ENCODE data around the gene TRIM47. TPM values are rescaled to one million over a fixed set of nuclear protein-coding genes. Genes with fewer than 3 reads are reported as not detected.
A peak's percentile ranks its signal among the peaks of the same experiment; 100 is the strongest.

TRIM47 gene
- total and polyA plus RNA-seq, 2 of the 13 experiments (the other 11 are each of a cell fraction or from before 2014, with no cell fraction given), result 33.5 to 82.0 TPM

- TF ChIP-seq TBX2 (CRISPR knock-in tag; IDR thresholded peaks at IDR 0.05; ENCODE audit: borderline replicate concordance), result peak; percentile 50; the same call in 1 of the 2 replicates
- 0 out of 2 replicates have a peak, but pooled peaks have one; percentile 78 for TF ChIP-seq ZNF879 (CRISPR knock-in tag; IDR thresholded peaks at IDR 0.05)
- no peak for TF ChIP-seq THRA (CRISPR knock-in tag; IDR thresholded peaks at IDR 0.05; ENCODE audit: borderline replicate concordance)
- no peak for TF ChIP-seq ZNF253 (CRISPR knock-in tag; IDR thresholded peaks at IDR 0.05; ENCODE audit: borderline replicate concordance)
- TF ChIP-seq FIP1L1 (IDR thresholded peaks at IDR 0.05; ENCODE audit: borderline replicate concordance, insufficient read depth, low read depth, low read length), result no peak
- TF ChIP-seq AHDC1 (CRISPR knock-in tag; IDR thresholded peaks at IDR 0.05; ENCODE audit: borderline replicate concordance), result peak; percentile 57
- TF ChIP-seq GATA4 (IDR thresholded peaks at IDR 0.05; ENCODE audit: borderline replicate concordance, low read depth), result peak; percentile 50; the same call in 1 of the 2 replicates
- TF ChIP-seq PBX2 (CRISPR knock-in tag; IDR thresholded peaks at IDR 0.05), result no peak
- no peak for TF ChIP-seq NR2F6 (IDR thresholded peaks at IDR 0.05)
- TF ChIP-seq NR2F6 (CRISPR knock-in tag; IDR thresholded peaks at IDR 0.05), result peak; percentile 60; the same call in 1 of the 2 replicates
- TF ChIP-seq ZSCAN20 (CRISPR knock-in tag; IDR thresholded peaks at IDR 0.05; ENCODE audit: borderline replicate concordance), result peak; percentile 61; the same call in 1 of the 2 replicates
- 0 out of 2 replicates have a peak, but pooled peaks have one; percentile 34 for TF ChIP-seq PAXIP1 (CRISPR knock-in tag; conservative IDR thresholded peaks at IDR 0.05)
- TF ChIP-seq ZNF781 (CRISPR knock-in tag; IDR thresholded peaks at IDR 0.05; ENCODE audit: borderline replicate concordance, not compliant biosample characterization), result peak; percentile 21
- TF ChIP-seq ZNF629 (CRISPR knock-in tag; conservative IDR thresholded peaks at IDR 0.05), result peak; percentile 60
- TF ChIP-seq CCDC6 (CRISPR knock-in tag; IDR thresholded peaks at IDR 0.05), result 0 out of 2 replicates have a peak, but pooled peaks have one; percentile 81
- TF ChIP-seq CHD4 (IDR thresholded peaks at IDR 0.05; ENCODE audit: borderline replicate concordance, low read length), result no peak
- no peak for TF ChIP-seq SRF (IDR thresholded peaks at IDR 0.05; ENCODE audit: low read depth, low read length)
These were observed 14.3 kb upstream of the TRIM47 start (continued) for GRCh38 chr17:75892556-75893224.

Data from HepG2 (cell line).